HEK293 (cell line): ENCODE measurements around the gene CD109.

Experiments
- CTCF ChIA-PET: fragments of 350-600 bp; formaldehyde crosslinking; extraction: SDS; loops from one replicate; lab custom pipeline; 2021; ENCODE audit warnings: antibody characterized with exemption; lab: Yijun Ruan, JAX
- POLR2A ChIA-PET: fragments of 300-600 bp; formaldehyde crosslinking; extraction: SDS; loops from one replicate; lab custom pipeline; 2020; ENCODE audit warnings: antibody characterized with exemption, inconsistent platforms; lab: Yijun Ruan, JAX
- H3K27ac ChIP-seq: fragments of 200-500 bp; sonication (Bioruptor generic); 2 replicates; pipeline ENCODE4 v1.5.1; 2014; ENCODE audit warnings: low read depth, low read length, control low read depth, inconsistent platforms; ENCODE audit errors: extremely low read depth
- H3K36me3 ChIP-seq, 2 experiments: fragments of 200-500 bp in 1 of 2; sonication (Bioruptor generic) in 1 of 2; 1 replicate in 1 of 2; 2 replicates in 1 of 2; pipeline ENCODE4 v1.5.1; 2014 to 2017; ENCODE audit warnings: inconsistent platforms in 2 of 2, low read length in 2 of 2; ENCODE audit not compliant: control insufficient read depth in 2 of 2, insufficient read depth in 1 of 2
- H3K4me1 ChIP-seq: fragments of 200-500 bp; sonication (Bioruptor generic); 2 replicates; pipeline ENCODE4 v1.5.1; 2014; ENCODE audit warnings: mild to moderate bottlenecking, low read length, inconsistent platforms; ENCODE audit not compliant: control insufficient read depth, insufficient read depth
- H3K4me3 ChIP-seq: 2 replicates; pipeline ENCODE4 v1.5.1; 2011; ENCODE audit warnings: low read depth, mild to moderate bottlenecking, control low read depth, low read length, moderate library complexity
- H3K9me3 ChIP-seq: fragments of 200-500 bp; sonication (Bioruptor generic); 2 replicates; pipeline ENCODE4 v1.5.1; 2014; ENCODE audit warnings: low read depth, low read length, inconsistent platforms; ENCODE audit not compliant: control insufficient read depth, insufficient read depth
- ELK4 ChIP-seq: IDR thresholded peaks from 2 replicates; pipeline ENCODE4 v1.6.1; 2011; ENCODE audit warnings: mild to moderate bottlenecking, low read depth, low read length, borderline replicate concordance
- FEZF1 ChIP-seq: fragments of 450-650 bp; formaldehyde crosslinking; IDR thresholded peaks from 2 replicates; pipeline ENCODE4 v1.5.1; 2016; ENCODE audit warnings: missing biosample characterization, missing genetic modification characterization
- GLIS2 ChIP-seq: fragments of 450-650 bp; formaldehyde crosslinking; IDR thresholded peaks from 2 replicates; pipeline ENCODE4 v1.5.1; 2016; ENCODE audit warnings: missing biosample characterization, missing genetic modification characterization
- HOXC10 ChIP-seq: sonication (generic); formaldehyde crosslinking; IDR thresholded peaks from 2 replicates; pipeline ENCODE4 v1.8.1; 2023; ENCODE audit warnings: mild to moderate bottlenecking, missing genetic modification reagents
- SCRT2 ChIP-seq: fragments of 450-650 bp; formaldehyde crosslinking; IDR thresholded peaks from 2 replicates; pipeline ENCODE4 v1.5.1; 2016; ENCODE audit warnings: missing biosample characterization, missing genetic modification characterization
- TRIM28 ChIP-seq: IDR thresholded peaks from 2 replicates; pipeline ENCODE4 v1.6.1; 2011; ENCODE audit warnings: low read length, control low read depth, borderline replicate concordance
- ZBTB20 ChIP-seq: fragments of 450-650 bp; formaldehyde crosslinking; IDR thresholded peaks from 2 replicates; pipeline ENCODE4 v1.5.1; 2016; ENCODE audit warnings: missing biosample characterization, missing genetic modification characterization
- ZFHX2 ChIP-seq: fragments of 450-650 bp; formaldehyde crosslinking; conservative IDR thresholded peaks from 2 replicates; pipeline ENCODE4 v1.5.1; 2016; ENCODE audit warnings: missing biosample characterization, missing genetic modification characterization
- ZFP37 ChIP-seq: fragments of 450-650 bp; formaldehyde crosslinking; IDR thresholded peaks from 2 replicates; pipeline ENCODE4 v1.5.1; 2016; ENCODE audit warnings: missing biosample characterization, missing genetic modification characterization
- ZNF175 ChIP-seq: fragments of 450-650 bp; formaldehyde crosslinking; IDR thresholded peaks from 2 replicates; pipeline ENCODE4 v1.5.1; 2016; ENCODE audit warnings: missing biosample characterization, missing genetic modification characterization
- ZNF18 ChIP-seq: fragments of 450-650 bp; formaldehyde crosslinking; IDR thresholded peaks from 2 replicates; pipeline ENCODE4 v1.5.1; 2016; ENCODE audit warnings: missing biosample characterization, missing genetic modification characterization
- ZNF221 ChIP-seq: fragments of 450-650 bp; formaldehyde crosslinking; IDR thresholded peaks from 2 replicates; pipeline ENCODE4 v1.5.1; 2017; ENCODE audit warnings: missing biosample characterization, missing genetic modification characterization, borderline replicate concordance
- ZNF404 ChIP-seq: fragments of 450-650 bp; formaldehyde crosslinking; IDR thresholded peaks from 2 replicates; pipeline ENCODE4 v1.5.1; 2017; ENCODE audit warnings: missing biosample characterization, missing genetic modification characterization
- ZNF501 ChIP-seq: fragments of 450-650 bp; formaldehyde crosslinking; IDR thresholded peaks from 2 replicates; pipeline ENCODE4 v1.5.1; 2016; ENCODE audit warnings: missing biosample characterization, missing genetic modification characterization
- ZNF514 ChIP-seq: fragments of 450-650 bp; formaldehyde crosslinking; IDR thresholded peaks from 2 replicates; pipeline ENCODE4 v1.5.1; 2016; ENCODE audit warnings: missing biosample characterization, missing genetic modification characterization
- ZNF580 ChIP-seq: fragments of 450-650 bp; formaldehyde crosslinking; IDR thresholded peaks from 2 replicates; pipeline ENCODE4 v1.5.1; 2016; ENCODE audit warnings: missing biosample characterization, missing genetic modification characterization
- ZNF629 ChIP-seq: fragments of 450-650 bp; formaldehyde crosslinking; IDR thresholded peaks from 2 replicates; pipeline ENCODE4 v1.5.1; 2017; ENCODE audit warnings: missing biosample characterization, missing genetic modification characterization
- ZNF677 ChIP-seq: fragments of 450-650 bp; IDR thresholded peaks from 2 replicates; pipeline ENCODE4 v1.5.0; 2018; ENCODE audit warnings: missing biosample characterization, mild to moderate bottlenecking, missing genetic modification characterization, moderate library complexity
- ZNF843 ChIP-seq: fragments of 450-650 bp; formaldehyde crosslinking; IDR thresholded peaks from 2 replicates; pipeline ENCODE4 v1.5.1; 2016; ENCODE audit warnings: missing biosample characterization, missing genetic modification characterization
- ZSCAN4 ChIP-seq: fragments of 450-650 bp; formaldehyde crosslinking; IDR thresholded peaks from 2 replicates; pipeline ENCODE4 v1.5.1; 2017; ENCODE audit warnings: missing biosample characterization, missing genetic modification characterization

Gene CD109

GRCh38 chr6:73664701-73665100 is 31.3 kb upstream of the CD109 start:
- H3K4me3 ChIP-seq, result no peak overlapping the region
- POLR2A ChIA-PET, result interaction anchor here (1.2 kb wide), 1 partner anchor 10 kb away, joined by 5 read pairs; the partner anchor contains the start of gene SLC17A5
- no peak overlapping the region for H3K27ac ChIP-seq
- H3K36me3 ChIP-seq, result no peaks in the 10 kb centered on the region
- CTCF ChIA-PET, result interaction anchor here (0.7 to 3.5 kb wide), 4 partner anchors 10 to 74 kb away, joined by 3 to 33 read pairs (median 12); no protein-coding TSS in a partner anchor
- H3K9me3 ChIP-seq, result no peaks in the 10 kb centered on the region
- TF ChIP-seq SCRT2 (tag by site-specific recombination) (peak; percentile 21; the same call in 1 of the 2 replicates), ZNF221 (tag by site-specific recombination) (no peak)
- no peaks in the 10 kb centered on the region for H3K4me1 ChIP-seq

- no peaks in the 10 kb centered on the region for H3K4me1 ChIP-seq
- CTCF ChIA-PET, result interaction anchor here (0.6 to 3.5 kb wide), 7 partner anchors 9 to 283 kb away, joined by 3 to 33 read pairs (median 4); no protein-coding TSS in a partner anchor
- H3K36me3 ChIP-seq, result no peaks in the 10 kb centered on the region
- POLR2A ChIA-PET, result interaction anchor here (0.5 to 1.2 kb wide), 4 partner anchors 11 to 279 kb away, joined by 3 to 5 read pairs (median 4); partner anchors contain the start of gene SLC17A5
- TF ChIP-seq ZNF175 (tag by site-specific recombination) (no peak), ZSCAN4 (no peak), TRIM28 (0 out of 2 replicates have a peak, but pooled peaks have one; percentile 35)
- TF ChIP-seq, all 188 proteins: peak for 1
- Histone ChIP-seq H3K9me3 (no peaks in the 10 kb centered on the region), H3K4me3 (no peak overlapping the region), H3K27ac (no peak overlapping the region)
Measured at GRCh38 chr6:73665686-73666319, 30.2 kb upstream of the CD109 start.

GRCh38 chr6:73666393-73666792 is 29.6 kb upstream of the CD109 start:
- TF ChIP-seq ZNF514 (tag by site-specific recombination) (no peak), ZNF580 (no peak), ZNF629 (tag by site-specific recombination) (no peak), ZFP37 (tag by site-specific recombination) (no peak), ZNF404 (tag by site-specific recombination) (no peak), GLIS2 (tag by site-specific recombination) (no peak), ZFHX2 (no peak), FEZF1 (tag by site-specific recombination) (no peak), ZNF18 (tag by site-specific recombination) (no peak), ZBTB20 (tag by site-specific recombination) (no peak), ZNF501 (tag by site-specific recombination) (no peak), ZNF843 (tag by site-specific recombination) (no peak), ELK4 (no peak), HOXC10 (CRISPR knock-in tag) (no peak), ZNF677 (tag by site-specific recombination) (no peak)
- TF ChIP-seq, all 188 proteins: peak for 0

More at GRCh38 chr6:73666393-73666792, 29.6 kb upstream of the CD109 start:
- H3K9me3 ChIP-seq, result no peaks in the 10 kb centered on the region
- H3K4me3 ChIP-seq, result no peak overlapping the region
- no peaks in the 10 kb centered on the region for H3K4me1 ChIP-seq
- no peak overlapping the region for H3K27ac ChIP-seq
- CTCF ChIA-PET, result interaction anchor here (0.7 to 3.5 kb wide), 4 partner anchors 9 to 1766 kb away, joined by 3 to 33 read pairs (median 12); no protein-coding TSS in a partner anchor
- POLR2A ChIA-PET, result interaction anchor here (0.5 to 0.9 kb wide), 2 partner anchors 12 to 13 kb away, joined by 3 read pairs; no protein-coding TSS in a partner anchor
- no peaks in the 10 kb centered on the region for H3K36me3 ChIP-seq
